MCF 10A (cell line): ENCODE results near the gene UFL1. TPM values are rescaled to one million over a fixed set of nuclear protein-coding genes. Genes with fewer than 3 reads are reported as not detected.

Source experiments
- BruUV-seq: library from RNA; stranded (reverse); fragments of 400-500 nt; replicated peaks from 2 replicates; lab custom pipeline; 2021; lab: Mats Ljungman, UMichigan
- CTCF ChIA-PET: fragments of 300-600 bp; sonication (Branson Sonifier 250); formaldehyde crosslinking; extraction: SDS; loops from one replicate; lab custom pipeline; 2021; ENCODE audit warnings: antibody characterized with exemption, inconsistent platforms; lab: Yijun Ruan, JAX
- POLR2A ChIA-PET: fragments of 300-600, 350-650 bp; sonication (Branson Sonifier 250); formaldehyde crosslinking; extraction: SDS; loops from one replicate; lab custom pipeline; 2020; ENCODE audit warnings: antibody characterized with exemption, inconsistent platforms; lab: Yijun Ruan, JAX
- DNase-seq: peaks from one replicate; pipeline ENCODE4 v3.0.0-alpha.2; 2018; ENCODE audit not compliant: unreplicated experiment
- H3K27ac Mint-ChIP-seq: one replicate; pipeline ENCODE4 v1.8.0; 2022; ENCODE audit warnings: mild to moderate bottlenecking, low read depth, mixed read lengths; ENCODE audit not compliant: unreplicated experiment
- H3K27me3 Mint-ChIP-seq: one replicate; pipeline ENCODE4 v1.8.0; 2022; ENCODE audit warnings: mixed read lengths; ENCODE audit not compliant: insufficient read depth, unreplicated experiment
- H3K36me3 Mint-ChIP-seq: one replicate; pipeline ENCODE4 v1.8.0; 2022; ENCODE audit warnings: mild to moderate bottlenecking, moderate library complexity, mixed read lengths; ENCODE audit not compliant: insufficient read depth, unreplicated experiment
- H3K4me1 Mint-ChIP-seq: one replicate; pipeline ENCODE4 v1.8.0; 2022; ENCODE audit warnings: mixed read lengths; ENCODE audit not compliant: insufficient read depth, unreplicated experiment
- H3K4me3 Mint-ChIP-seq: one replicate; pipeline ENCODE4 v1.8.0; 2022; ENCODE audit warnings: mild to moderate bottlenecking, moderate library complexity, mixed read lengths; ENCODE audit not compliant: unreplicated experiment
- H3K9me3 Mint-ChIP-seq: one replicate; pipeline ENCODE4 v1.8.0; 2022; ENCODE audit warnings: mixed read lengths; ENCODE audit not compliant: unreplicated experiment
- CTCF ChIP-seq: fragments of 200-600 bp; IDR thresholded peaks from one replicate; pipeline ENCODE4 v1.8.0; 2022; ENCODE audit warnings: antibody characterized with exemption, mild to moderate bottlenecking; ENCODE audit not compliant: unreplicated experiment
- intact Hi-C: fragments of 100-400 bp; cut with micrococcal nuclease; formaldehyde crosslinking; loops from 2 replicates; pipeline ENCODE4 v1.14.1; 2022
- total RNA-seq: library from RNA; stranded (reverse); gene quantifications from 2 replicates; pipeline ENCODE4 v1.2.3, GENCODE V29; 2022

The UFL1 gene
- total RNA-seq, 1 experiment from 2014 or later = 41.6 TPM

DNA sequence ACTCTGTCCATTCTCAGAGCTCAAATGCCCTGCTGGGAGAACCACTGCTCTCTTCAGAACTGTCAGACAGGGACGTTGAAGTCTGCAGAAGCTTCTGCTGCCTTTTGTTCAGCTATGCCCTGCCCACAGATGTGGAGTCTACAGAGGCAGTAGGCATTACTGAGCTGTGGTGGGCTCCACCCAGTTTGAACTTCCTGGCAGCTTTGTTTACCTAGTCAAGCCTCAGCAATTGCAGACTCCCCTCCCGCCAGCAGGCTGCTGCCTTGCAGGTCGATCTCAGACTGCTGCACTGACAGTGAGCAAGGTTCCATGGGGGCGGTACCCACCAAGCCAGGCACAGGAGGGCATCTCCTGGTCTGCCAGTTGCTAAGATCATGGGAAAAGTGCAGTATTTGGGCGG lies 21.8 kb upstream of the UFL1 start:
- BruUV-seq = no TSS peak
- no peak overlapping the region for H3K4me3 Mint-ChIP-seq
- H3K27ac Mint-ChIP-seq = no peak overlapping the region
- ChIA-PET POLR2A (interaction anchor here (0.6 kb wide), 2 partner anchors 88 to 584 kb away, joined by 3 to 4 read pairs; no protein-coding TSS in a partner anchor), CTCF (interaction anchor here (0.9 kb wide), 1 partner anchor 104 kb away, joined by 3 read pairs; no protein-coding TSS in a partner anchor)
- intact Hi-C loops = no loop called here
- no peaks in the 10 kb centered on the region for H3K36me3 Mint-ChIP-seq
- TF ChIP-seq CTCF = no peak
- DNase-seq = no peak
- no peaks in the 10 kb centered on the region for H3K27me3 Mint-ChIP-seq
- H3K4me1 Mint-ChIP-seq = no peaks in the 10 kb centered on the region
- peaks cover 37% of the 10 kb centered on the region for H3K9me3 Mint-ChIP-seq

DNA sequence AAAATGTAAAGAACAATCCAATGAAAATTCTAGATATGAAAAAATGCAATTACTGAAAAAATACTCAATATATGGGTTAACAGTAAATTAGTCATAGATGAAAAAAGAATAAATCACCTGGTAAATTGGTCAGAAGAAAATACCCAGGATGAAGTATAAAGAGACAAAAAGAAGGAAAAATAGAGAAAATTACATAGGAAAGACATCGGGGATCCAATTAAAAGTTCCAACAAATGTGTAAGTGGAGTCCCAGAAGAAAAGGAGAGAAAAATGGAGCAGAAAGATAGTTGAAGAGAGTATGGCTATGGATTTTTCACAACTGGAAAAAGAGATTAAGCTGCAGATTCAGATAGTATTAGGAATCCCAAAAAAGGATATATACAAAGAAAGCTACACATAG lies 18.7 kb upstream of the UFL1 start:
- H3K9me3 Mint-ChIP-seq = peaks cover 26% of the 10 kb centered on the region
- no peaks in the 10 kb centered on the region for H3K36me3 Mint-ChIP-seq
- H3K4me3 Mint-ChIP-seq = no peak overlapping the region
- CTCF ChIA-PET = no interaction called here
- DNase-seq = no peak
- no peak overlapping the region for H3K27ac Mint-ChIP-seq
- POLR2A ChIA-PET = no interaction called here
- BruUV-seq = no TSS peak
- intact Hi-C loops = no loop called here
- TF ChIP-seq CTCF = no peak
- no peaks in the 10 kb centered on the region for H3K4me1 Mint-ChIP-seq
- H3K27me3 Mint-ChIP-seq = no peaks in the 10 kb centered on the region

DNA sequence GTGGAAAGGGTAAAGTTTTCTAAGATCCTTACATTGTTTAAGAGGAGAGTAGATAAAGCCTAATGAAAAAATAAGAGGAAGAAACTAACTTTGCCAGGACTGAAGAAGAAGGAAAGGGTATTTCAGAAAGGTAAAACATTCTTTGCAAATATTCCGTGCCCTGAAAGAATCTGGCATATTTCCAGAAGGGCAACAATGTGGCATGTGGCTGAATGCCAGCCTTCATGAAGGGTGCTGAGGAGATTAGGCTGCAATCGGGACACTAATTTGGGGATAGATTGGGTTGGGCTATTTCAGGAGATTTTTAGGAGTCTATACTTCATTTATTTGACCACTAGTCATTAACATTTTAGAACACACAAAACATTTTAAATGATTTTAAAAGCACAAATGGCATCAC lies 16.2 kb upstream of the UFL1 start:
- no TSS peak for BruUV-seq
- CTCF ChIA-PET = no interaction called here
- Mint-ChIP-seq H3K4me1 (no peaks in the 10 kb centered on the region), H3K27me3 (no peaks in the 10 kb centered on the region), H3K9me3 (peaks cover 11% of the 10 kb centered on the region), H3K4me3 (no peak overlapping the region), H3K36me3 (no peaks in the 10 kb centered on the region), H3K27ac (no peak overlapping the region)
- TF ChIP-seq CTCF = no peak
- intact Hi-C loops = no loop called here
- no peak for DNase-seq
- POLR2A ChIA-PET = no interaction called here

- no peak overlapping the region for H3K4me3 Mint-ChIP-seq
- TF ChIP-seq CTCF = no peak
- no peaks in the 10 kb centered on the region for H3K9me3 Mint-ChIP-seq
- ChIA-PET CTCF (no interaction called here), POLR2A (no interaction called here)
- no peaks in the 10 kb centered on the region for H3K36me3 Mint-ChIP-seq
- BruUV-seq = no TSS peak
- H3K27me3 Mint-ChIP-seq = no peaks in the 10 kb centered on the region
- H3K27ac Mint-ChIP-seq = no peak overlapping the region
- no peak for DNase-seq
- no peaks in the 10 kb centered on the region for H3K4me1 Mint-ChIP-seq
- intact Hi-C loops = no loop called here
Measured at GRCh38 chr6:96509281-96509680, 12.3 kb upstream of the UFL1 start.
